Uterus (tissue), 2 donors: Measurements from ENCODE around the gene RPL27A.
"Not testable (repeated sequence)": the region's sequence is repeated elsewhere in the genome, so short reads cannot be mapped to it uniquely, and the experiment has no call there.

Experiments used
- CTCF ChIP-seq, 4 experiments: fragments of 200-600 bp in 2 of 4; fragments of 450-650 bp in 2 of 4; sonication (generic) in 2 of 4; IDR thresholded peaks; one replicate each; pipeline ENCODE4 v1.5.1; 2016 to 2019; ENCODE audit warnings: antibody characterized with exemption in 4 of 4, mild to moderate bottlenecking in 2 of 4, moderate library complexity in 1 of 4
- POLR2A ChIP-seq, 2 donors: fragments of 450-650 bp; IDR thresholded peaks; one replicate each; pipeline ENCODE4 v1.6.1; 2016; ENCODE audit warnings: antibody characterized with exemption in 2 of 2, mild to moderate bottlenecking in 1 of 2, moderate library complexity in 1 of 2

- TF ChIP-seq CTCF, POLR2A (IDR thresholded peaks at IDR 0.05): not testable (repeated sequence)
These were observed 12.5 kb upstream of the RPL27A start for GRCh38 chr11:8670081-8670480.
